A549 (cell line): ENCODE results near the gene C9orf78. TPM values are rescaled to one million over a fixed set of nuclear protein-coding genes. Genes with fewer than 3 reads are reported as not detected.

ENCODE experiments used
- ATAC-seq, 2 experiments: fragments of 200-7000 bp in 1 of 2; fragments of >200 bp in 1 of 2; cut with Nextera tagmentation in 1 of 2; cut with Tn5 transposase in 1 of 2; 3 replicates each; pipeline versions ENCODE4 v1.8.0 to v1.9.1; 2018 to 2020; ENCODE audit warnings: mild to moderate bottlenecking in 1 of 2, moderate library complexity in 1 of 2
- CTCF ChIA-PET: fragments of 300-600 bp; sonication (Branson Sonifier 250); formaldehyde crosslinking; extraction: SDS; loops from one replicate; lab custom pipeline; 2021; ENCODE audit warnings: antibody characterized with exemption, inconsistent platforms; lab: Yijun Ruan, JAX
- POLR2A ChIA-PET: fragments of 350-600 bp; formaldehyde crosslinking; extraction: SDS; loops from one replicate; lab custom pipeline; 2021; ENCODE audit warnings: antibody characterized with exemption, inconsistent platforms; lab: Yijun Ruan, JAX
- DNase-seq, 2 experiments: peaks; one replicate each; pipeline versions ENCODE4 v3.0.0 to v3.0.0-alpha.2; 2011 to 2016; ENCODE audit warnings: low read depth in 1 of 2, low spot score in 1 of 2
- FAIRE-seq: peaks from 2 replicates; lab custom pipeline; 2011; peaks lifted over from hg19 to GRCh38; lab: Jason Lieb, UNC
- H3K27ac ChIP-seq, 2 experiments: fragments of >200 bp; sonication (Bioruptor Twin); formaldehyde crosslinking; 3 replicates each; pipeline ENCODE4 v1.5.1; 2016 to 2017
- H3K4me1 ChIP-seq: fragments of >200 bp; sonication (Bioruptor Twin); formaldehyde crosslinking; 3 replicates; pipeline ENCODE4 v1.6.1; 2016
- H3K4me2 ChIP-seq: fragments of >200 bp; sonication (Bioruptor Twin); formaldehyde crosslinking; 3 replicates; pipeline ENCODE4 v1.6.1; 2016
- H3K4me3 ChIP-seq: fragments of >200 bp; sonication (Bioruptor Twin); formaldehyde crosslinking; 3 replicates; pipeline ENCODE4 v1.5.1; 2016
- H3K9me3 ChIP-seq: fragments of >200 bp; sonication (Bioruptor Twin); formaldehyde crosslinking; 3 replicates; pipeline ENCODE4 v1.6.1; 2016
- ATOH8 ChIP-seq: fragments of 250-450 bp; sonication (Bioruptor Pico); IDR thresholded peaks from 2 replicates; pipeline ENCODE4 v1.5.0; 2020; ENCODE audit warnings: low read depth, mild to moderate bottlenecking, moderate library complexity
- BHLHE40 ChIP-seq: IDR thresholded peaks from 2 replicates; pipeline ENCODE4 v1.6.1; 2012; ENCODE audit warnings: low read depth, low read length, inconsistent platforms
- E2F6 ChIP-seq: IDR thresholded peaks from 2 replicates; pipeline ENCODE4 v1.6.1; 2012; ENCODE audit warnings: low read depth, borderline replicate concordance
- FOSL2 ChIP-seq, 2 experiments: fragments of 450-650 bp in 1 of 2; fragments of >200 bp in 1 of 2; sonication (Bioruptor Twin) in 1 of 2; formaldehyde crosslinking; IDR thresholded peaks; 2 replicates each; pipeline versions ENCODE4 v1.5.0 to v1.6.1; 2016 to 2020; ENCODE audit warnings: mild to moderate bottlenecking in 1 of 2, moderate library complexity in 1 of 2
- GATA3 ChIP-seq: IDR thresholded peaks from 2 replicates; pipeline ENCODE4 v1.6.1; 2012; ENCODE audit warnings: borderline replicate concordance
- MAZ ChIP-seq: fragments of 150-350 bp; IDR thresholded peaks from 2 replicates; pipeline ENCODE4 v1.6.1; 2014; ENCODE audit warnings: antibody characterized with exemption, low read depth, low read length, borderline replicate concordance
- NFE2L2 ChIP-seq: fragments of 150-350 bp; conservative IDR thresholded peaks from 2 replicates; pipeline ENCODE4 v1.6.1; 2014; ENCODE audit warnings: low read length
- NR3C1 ChIP-seq: fragments of >200 bp; sonication (Bioruptor Twin); formaldehyde crosslinking; IDR thresholded peaks from 3 replicates; pipeline ENCODE4 v1.6.1; 2017
- POLR2AphosphoS2 ChIP-seq: conservative IDR thresholded peaks from 2 replicates; pipeline ENCODE4 v1.6.1; 2012; ENCODE audit warnings: low read length, improper control_type of control experiment, inconsistent platforms
- RARB ChIP-seq: fragments of 250-450 bp; sonication (Bioruptor Pico); IDR thresholded peaks from 2 replicates; pipeline ENCODE4 v1.8.0; 2021; ENCODE audit warnings: mild to moderate bottlenecking, moderate library complexity
- RCOR1 ChIP-seq: fragments of 150-350 bp; IDR thresholded peaks from 2 replicates; pipeline ENCODE4 v1.6.1; 2014; ENCODE audit warnings: antibody characterized with exemption, low read length, low read depth
- RNF2 ChIP-seq: fragments of 200-600 bp; sonication (generic); IDR thresholded peaks from 2 replicates; pipeline ENCODE4 v1.6.1; 2016; ENCODE audit warnings: low read depth, mild to moderate bottlenecking, antibody characterized with exemption, moderate library complexity, borderline replicate concordance
- ZC3H11A ChIP-seq: fragments of 450-650 bp; IDR thresholded peaks from 2 replicates; pipeline ENCODE4 v1.6.1; 2014; ENCODE audit warnings: antibody characterized with exemption, mild to moderate bottlenecking
- ZNF302 ChIP-seq: fragments of 250-450 bp; sonication (Bioruptor Pico); IDR thresholded peaks from 2 replicates; pipeline ENCODE4 v1.9.0; 2021; ENCODE audit warnings: inconsistent platforms, mild to moderate bottlenecking, moderate library complexity
- WGBS: methylation state at CpG from one replicate; pipeline ENCODE4 v1.1.6; 2017; ENCODE audit errors: missing lambda C conversion rate; 5-methylcytosine and 5-hydroxymethylcytosine counted together
- polyA plus RNA-seq, 4 experiments: library from polyadenylated mRNA; depleted of rRNA in 3 of 4; stranded (reverse); fragments of >200 nt; fragmentation: RNase III in 1 of 4; extraction: RNeasy Plus Mini Kit Qiagen cat#74134 plus additional on column Dnase treatment in 1 of 4; gene quantifications; 2 replicates in 3 of 4; 3 replicates in 1 of 4; pipeline ENCODE4 v1.2.3, GENCODE V29; 2011 to 2017
- TF ChIP-seq, protein P1 (sequence below): fragments of 150-350 bp; IDR thresholded peaks from 2 replicates; pipeline ENCODE4 v1.6.1; 2014; ENCODE audit warnings: low read depth, mild to moderate bottlenecking, low read length
- TF ChIP-seq, protein P2 (sequence below): IDR thresholded peaks from 2 replicates; pipeline ENCODE4 v1.6.1; 2012

C9orf78 gene
- polyA plus RNA-seq, 2 of the 4 experiments (the other 2 are of a cell fraction) = 91.4 to 131 TPM

DNA sequence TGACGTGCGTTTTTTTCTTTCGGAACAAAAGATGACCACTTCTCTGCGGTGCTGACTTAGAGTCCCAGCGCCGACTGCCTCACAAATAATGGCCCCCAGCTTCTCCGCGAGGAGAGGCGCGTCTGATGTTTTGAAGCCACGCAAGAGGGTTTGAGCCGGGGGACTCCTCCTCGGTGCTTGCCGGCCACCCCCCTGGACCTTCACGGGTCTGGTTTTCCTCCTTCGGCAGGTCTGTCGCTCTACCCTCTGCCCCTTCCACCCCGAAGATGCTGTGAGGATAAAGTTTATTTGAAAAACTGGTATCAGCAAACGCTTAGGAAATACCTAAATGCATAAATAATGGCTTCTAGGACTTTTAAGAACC, 767 bp upstream of the C9orf78 start:
- FAIRE-seq (no peak), DNase-seq (peak in 1 of 2 experiments; percentile 17), ATAC-seq (peak; percentile 3 to 18; a peak in 5 of 6 replicates)
- no peak for TF ChIP-seq RCOR1
- POLR2A ChIA-PET = no interaction called here
- Histone ChIP-seq H3K27ac (peak overlapping the region; percentile 79 to 90), H3K4me2 (peak overlapping the region; percentile 93), H3K4me1 (peaks cover 15% of the 10 kb centered on the region; the same call in 2 of the 3 replicates), H3K9me3 (no peaks in the 10 kb centered on the region), H3K4me3 (peak overlapping the region; percentile 96)
- CTCF ChIA-PET = no interaction called here
- whole genome bisulfite sequencing = 7% methylated on average over 19 of the region's 19 CpGs

DNA sequence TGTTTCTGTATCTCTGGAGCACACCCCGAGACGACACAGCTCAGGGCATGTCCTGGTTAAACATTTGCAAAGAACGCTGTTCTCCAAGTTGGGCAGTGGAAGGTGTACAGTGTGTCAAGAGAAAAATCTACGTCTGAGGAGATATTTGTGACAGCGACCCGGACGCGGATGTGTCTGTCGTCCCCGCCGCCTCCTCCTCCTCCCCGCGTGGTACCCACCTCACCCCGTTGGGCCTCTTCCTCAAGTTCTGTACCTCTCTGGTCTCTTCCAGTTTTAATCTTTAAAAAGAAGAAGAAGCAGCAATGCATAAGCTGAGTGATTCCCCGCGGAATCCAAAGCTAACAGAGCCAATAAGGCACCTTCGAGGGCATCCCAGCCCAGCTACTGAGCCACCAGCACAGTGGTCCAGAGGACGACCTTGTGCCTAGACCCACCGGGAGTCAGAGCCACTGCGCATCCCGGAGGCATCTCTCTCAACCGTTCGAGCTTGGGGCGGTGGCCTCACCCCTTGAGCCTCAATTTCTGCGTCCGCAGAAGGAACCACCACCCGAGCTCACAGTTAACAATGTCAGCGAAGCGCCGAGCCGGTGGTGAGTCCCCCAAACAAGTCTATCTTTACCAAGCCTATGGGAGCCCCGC, 467 bp downstream of the C9orf78 start:
- H3K9me3 ChIP-seq = no peaks in the 10 kb centered on the region
- ChIA-PET CTCF (interaction anchor here (0.7 to 0.9 kb wide), 3 partner anchors 10 to 286 kb away, joined by 3 read pairs; no protein-coding TSS in a partner anchor), POLR2A (interaction anchor here (0.6 to 1.1 kb wide), 3 partner anchors 10 to 133 kb away, joined by 3 to 8 read pairs (median 3); no protein-coding TSS in a partner anchor)
- peak overlapping the region; percentile 81 for H3K4me2 ChIP-seq
- ATAC-seq (peak; percentile 51 to 57), DNase-seq (peak in 1 of 2 experiments; percentile 20), FAIRE-seq (no peak)
- peak overlapping the region; percentile 96 for H3K4me3 ChIP-seq
- H3K27ac ChIP-seq = peak overlapping the region; percentile 77 to 86
- WGBS = 2% methylated on average over 32 of the region's 32 CpGs
- TF ChIP-seq RCOR1 (no peak), ZC3H11A (no peak), NFE2L2 (no peak), RNF2 (no peak), POLR2AphosphoS2 (no peak), FOSL2 (IDR thresholded peaks at IDR 0.05) (no peak), FOSL2 (CRISPR knock-in tag; IDR thresholded peaks at IDR 0.05) (no peak), NR3C1 (no peak), ZNF302 (CRISPR knock-in tag) (no peak)
- TF ChIP-seq, protein P1, sequence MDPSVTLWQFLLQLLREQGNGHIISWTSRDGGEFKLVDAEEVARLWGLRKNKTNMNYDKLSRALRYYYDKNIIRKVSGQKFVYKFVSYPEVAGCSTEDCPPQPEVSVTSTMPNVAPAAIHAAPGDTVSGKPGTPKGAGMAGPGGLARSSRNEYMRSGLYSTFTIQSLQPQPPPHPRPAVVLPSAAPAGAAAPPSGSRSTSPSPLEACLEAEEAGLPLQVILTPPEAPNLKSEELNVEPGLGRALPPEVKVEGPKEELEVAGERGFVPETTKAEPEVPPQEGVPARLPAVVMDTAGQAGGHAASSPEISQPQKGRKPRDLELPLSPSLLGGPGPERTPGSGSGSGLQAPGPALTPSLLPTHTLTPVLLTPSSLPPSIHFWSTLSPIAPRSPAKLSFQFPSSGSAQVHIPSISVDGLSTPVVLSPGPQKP = no peak
- TF ChIP-seq, protein P2, sequence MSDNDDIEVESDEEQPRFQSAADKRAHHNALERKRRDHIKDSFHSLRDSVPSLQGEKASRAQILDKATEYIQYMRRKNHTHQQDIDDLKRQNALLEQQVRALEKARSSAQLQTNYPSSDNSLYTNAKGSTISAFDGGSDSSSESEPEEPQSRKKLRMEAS = no peak
- peaks cover 15% of the 10 kb centered on the region; the same call in 2 of the 3 replicates for H3K4me1 ChIP-seq

GRCh38 chr9:129832982-129833381, 2.1 kb downstream of the C9orf78 start:
- FAIRE-seq = no peak
- POLR2A ChIA-PET = interaction anchor here (0.6 kb wide), 1 partner anchor 15 kb away, joined by 4 read pairs; no protein-coding TSS in a partner anchor
- CTCF ChIA-PET = interaction anchor here (0.6 to 1.5 kb wide), 3 partner anchors 19 to 77 kb away, joined by 3 to 4 read pairs (median 3); no protein-coding TSS in a partner anchor

DNA sequence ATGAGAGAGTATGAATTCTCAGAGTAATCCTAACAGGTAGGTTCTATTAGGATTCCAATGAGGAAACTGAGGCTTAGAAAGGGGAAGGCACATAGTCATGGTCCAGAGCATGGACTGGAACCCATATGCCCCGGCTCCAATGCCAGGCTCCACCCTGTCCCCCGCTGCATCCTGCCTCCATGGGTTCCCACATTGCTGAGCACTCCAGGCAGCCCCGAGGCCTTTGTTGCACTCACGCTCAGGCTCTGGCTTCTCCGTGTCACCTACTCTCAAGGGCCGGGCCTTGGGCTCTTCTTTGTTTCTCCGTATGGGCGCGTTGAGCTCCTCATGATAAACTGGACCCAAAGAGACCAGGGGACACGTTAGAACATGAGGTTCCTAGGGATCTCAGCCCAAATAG, 6.1 kb downstream of the C9orf78 start:
- Histone ChIP-seq H3K4me3 (no peak overlapping the region), H3K9me3 (no peaks in the 10 kb centered on the region)
- no peak for DNase-seq
- CTCF ChIA-PET = interaction anchor here (0.6 kb wide), 1 partner anchor 271 kb away, joined by 3 read pairs; no protein-coding TSS in a partner anchor
- FAIRE-seq = no peak
- TF ChIP-seq, protein P1 = no peak
- no peak for TF ChIP-seq ZC3H11A
- TF ChIP-seq ATOH8 = no peak
- no peak for TF ChIP-seq RARB (CRISPR knock-in tag)
- no peak for TF ChIP-seq MAZ
- no peak for TF ChIP-seq E2F6
- no peak for TF ChIP-seq GATA3
- TF ChIP-seq, all 56 proteins: peak for 0
- Histone ChIP-seq H3K4me2 (no peak overlapping the region), H3K27ac (no peak overlapping the region), H3K4me1 (peaks cover 8% of the 10 kb centered on the region; the same call in 2 of the 3 replicates)
- POLR2A ChIA-PET = no interaction called here
- no peak for ATAC-seq
- 83% methylated on average over 10 of the region's 10 CpGs for WGBS

More at GRCh38 chr9:129832982-129833381, 2.1 kb downstream of the C9orf78 start:
- DNase-seq (no peak), ATAC-seq (no peak)
- WGBS = 83% methylated on average over 1 of the region's 1 CpG
- H3K4me2 ChIP-seq = no peak overlapping the region
- peaks cover 15% of the 10 kb centered on the region; the same call in 2 of the 3 replicates for H3K4me1 ChIP-seq
- H3K9me3 ChIP-seq = no peaks in the 10 kb centered on the region
- TF ChIP-seq BHLHE40 (no peak), FOSL2 (IDR thresholded peaks at IDR 0.05) (no peak), FOSL2 (CRISPR knock-in tag; IDR thresholded peaks at IDR 0.05) (peak; percentile 45; the same call in 1 of the 2 replicates)
- TF ChIP-seq, protein P2 = no peak
- no peak overlapping the region for H3K4me3 ChIP-seq
- H3K27ac ChIP-seq = no peak overlapping the region
